ENCODE measurements around the gene DISC1.

DNA sequence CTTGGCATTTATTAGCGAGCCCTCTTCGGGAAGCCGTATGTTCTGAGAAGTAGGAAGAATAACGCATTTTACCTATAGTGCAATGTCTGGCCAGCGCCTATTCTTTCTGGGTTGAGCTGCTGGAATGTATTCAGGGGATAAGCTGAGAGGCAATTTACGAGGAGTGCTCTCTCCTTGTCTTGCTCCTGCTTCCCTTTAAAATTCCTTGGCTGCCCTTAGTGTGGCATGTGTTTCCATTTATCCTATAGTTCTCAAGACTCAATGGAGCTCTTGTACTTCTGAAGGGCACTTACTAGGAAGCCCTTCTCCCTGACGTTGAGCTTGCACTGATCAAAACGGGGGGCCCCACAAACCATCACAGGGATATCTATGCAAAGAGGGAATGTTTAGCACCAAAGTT, 364.6 kb downstream of the DISC1 start:
- no peak for TF ChIP-seq CTCF (IDR thresholded peaks at IDR 0.05)
- TF ChIP-seq POLR2A (IDR thresholded peaks at IDR 0.05) = no peak
